Measurements from ENCODE around the gene LAMA4. TPM values are rescaled to one million over a fixed set of nuclear protein-coding genes. Genes with fewer than 3 reads are reported as not detected.
A peak's percentile ranks its signal among the peaks of the same experiment; 100 is the strongest.

Gene LAMA4
- total RNA-seq, 1 donor from 2014 or later: 0.56 TPM

DNA sequence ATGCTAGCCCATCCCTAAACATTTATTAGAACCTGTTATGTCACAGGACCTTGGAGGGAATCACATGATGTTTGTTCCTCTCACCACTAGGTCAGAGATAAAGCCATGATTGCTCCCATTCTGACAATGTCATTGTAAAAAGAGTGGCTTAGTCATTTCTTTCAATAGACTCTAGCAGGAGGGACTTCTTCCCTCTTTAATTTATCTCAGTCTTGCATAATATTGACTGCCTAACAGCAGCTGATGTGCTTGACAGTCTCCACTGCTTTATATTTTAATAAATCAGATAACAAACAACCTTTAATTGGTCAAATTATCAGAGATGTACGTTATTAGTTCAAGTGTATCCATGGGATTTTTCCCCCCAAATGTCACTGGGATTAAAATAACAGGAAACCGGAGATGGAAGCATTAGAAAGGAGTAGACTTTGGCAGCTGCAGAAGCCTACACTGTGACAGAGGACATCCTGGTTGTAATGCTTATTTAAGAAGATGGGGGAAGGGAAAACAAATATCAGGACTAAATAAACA, 39.6 kb downstream of the LAMA4 start:
- Histone ChIP-seq H3K27me3 (no peaks in the 10 kb centered on the region), H3K4me1 (no peaks in the 10 kb centered on the region), H3F3A (ENCODE audit: low read depth) (no peaks in the 10 kb centered on the region), H3K9ac (no peak overlapping the region), H3K4me3 (no peak overlapping the region), H2AFZ (replicated peaks) (no peak overlapping the region), H3K27ac (no peak overlapping the region), H4K20me1 (ENCODE audit: low read depth) (no peaks in the 10 kb centered on the region), H3K9me3 (ENCODE audit: low read depth) (no peaks in the 10 kb centered on the region), H3K4me2 (no peak overlapping the region), H3K79me2 (ENCODE audit: low read depth) (no peaks in the 10 kb centered on the region), H3K36me3 (no peaks in the 10 kb centered on the region)
- no peak overlapping the region for H3K4me3 Mint-ChIP-seq
- peaks cover 4% of the 10 kb centered on the region for H3K9me3 Mint-ChIP-seq
- DNase-seq (ENCODE audit: low spot score): no peak
- peaks cover 20% of the 10 kb centered on the region for H3K4me1 Mint-ChIP-seq
- peaks cover 3% of the 10 kb centered on the region for H3K36me3 Mint-ChIP-seq
- H3K27me3 Mint-ChIP-seq (ENCODE audit: insufficient read depth, low read depth): peaks cover 2% of the 10 kb centered on the region
- H3K27ac Mint-ChIP-seq: no peak overlapping the region
- TF ChIP-seq EZH2phosphoT487 (IDR thresholded peaks at IDR 0.05) (no peak), EZH2 (IDR thresholded peaks at IDR 0.05) (no peak)
- TF ChIP-seq, protein P1, sequence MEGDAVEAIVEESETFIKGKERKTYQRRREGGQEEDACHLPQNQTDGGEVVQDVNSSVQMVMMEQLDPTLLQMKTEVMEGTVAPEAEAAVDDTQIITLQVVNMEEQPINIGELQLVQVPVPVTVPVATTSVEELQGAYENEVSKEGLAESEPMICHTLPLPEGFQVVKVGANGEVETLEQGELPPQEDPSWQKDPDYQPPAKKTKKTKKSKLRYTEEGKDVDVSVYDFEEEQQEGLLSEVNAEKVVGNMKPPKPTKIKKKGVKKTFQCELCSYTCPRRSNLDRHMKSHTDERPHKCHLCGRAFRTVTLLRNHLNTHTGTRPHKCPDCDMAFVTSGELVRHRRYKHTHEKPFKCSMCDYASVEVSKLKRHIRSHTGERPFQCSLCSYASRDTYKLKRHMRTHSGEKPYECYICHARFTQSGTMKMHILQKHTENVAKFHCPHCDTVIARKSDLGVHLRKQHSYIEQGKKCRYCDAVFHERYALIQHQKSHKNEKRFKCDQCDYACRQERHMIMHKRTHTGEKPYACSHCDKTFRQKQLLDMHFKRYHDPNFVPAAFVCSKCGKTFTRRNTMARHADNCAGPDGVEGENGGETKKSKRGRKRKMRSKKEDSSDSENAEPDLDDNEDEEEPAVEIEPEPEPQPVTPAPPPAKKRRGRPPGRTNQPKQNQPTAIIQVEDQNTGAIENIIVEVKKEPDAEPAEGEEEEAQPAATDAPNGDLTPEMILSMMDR (IDR thresholded peaks at IDR 0.05): no peak

DNA sequence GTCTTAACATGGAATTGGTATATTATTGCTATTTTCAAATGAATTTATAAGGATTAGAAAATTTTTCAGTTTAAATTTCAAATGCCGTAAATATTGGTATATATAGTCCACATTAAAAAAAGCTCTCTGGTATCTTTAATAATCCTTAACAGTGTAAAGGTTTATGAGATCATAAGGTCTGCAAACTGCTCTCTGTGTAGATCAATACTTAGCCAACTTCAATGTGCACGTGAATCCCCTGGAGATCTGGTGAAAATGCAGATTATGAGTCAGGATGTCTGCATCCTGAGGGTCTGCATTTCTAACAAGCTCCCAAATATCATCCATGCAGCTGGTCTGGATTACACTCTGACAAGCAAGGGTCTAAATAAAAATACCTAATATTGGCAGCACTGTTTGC, 43.5 kb downstream of the LAMA4 start:
- Histone ChIP-seq H3K9ac (no peak overlapping the region), H3K27ac (no peak overlapping the region), H3K4me3 (no peak overlapping the region), H3K9me3 (ENCODE audit: low read depth) (no peaks in the 10 kb centered on the region), H3K27me3 (no peaks in the 10 kb centered on the region), H3K79me2 (ENCODE audit: low read depth) (no peaks in the 10 kb centered on the region), H3K36me3 (no peaks in the 10 kb centered on the region), H3K4me2 (no peak overlapping the region), H2AFZ (replicated peaks) (no peak overlapping the region), H3F3A (ENCODE audit: low read depth) (no peaks in the 10 kb centered on the region), H4K20me1 (ENCODE audit: low read depth) (no peaks in the 10 kb centered on the region), H3K4me1 (peaks cover 6% of the 10 kb centered on the region)
- Mint-ChIP-seq H3K9me3 (peaks cover 9% of the 10 kb centered on the region), H3K4me1 (peaks cover 30% of the 10 kb centered on the region), H3K4me3 (no peak overlapping the region), H3K27ac (no peak overlapping the region), H3K27me3 (ENCODE audit: insufficient read depth, low read depth) (peaks cover 5% of the 10 kb centered on the region), H3K36me3 (peaks cover 5% of the 10 kb centered on the region)
- TF ChIP-seq, protein P1 (IDR thresholded peaks at IDR 0.05): no peak
- TF ChIP-seq EZH2 (IDR thresholded peaks at IDR 0.05): no peak
- TF ChIP-seq EZH2phosphoT487 (IDR thresholded peaks at IDR 0.05): no peak
- no peak for DNase-seq (ENCODE audit: low spot score)

DNA sequence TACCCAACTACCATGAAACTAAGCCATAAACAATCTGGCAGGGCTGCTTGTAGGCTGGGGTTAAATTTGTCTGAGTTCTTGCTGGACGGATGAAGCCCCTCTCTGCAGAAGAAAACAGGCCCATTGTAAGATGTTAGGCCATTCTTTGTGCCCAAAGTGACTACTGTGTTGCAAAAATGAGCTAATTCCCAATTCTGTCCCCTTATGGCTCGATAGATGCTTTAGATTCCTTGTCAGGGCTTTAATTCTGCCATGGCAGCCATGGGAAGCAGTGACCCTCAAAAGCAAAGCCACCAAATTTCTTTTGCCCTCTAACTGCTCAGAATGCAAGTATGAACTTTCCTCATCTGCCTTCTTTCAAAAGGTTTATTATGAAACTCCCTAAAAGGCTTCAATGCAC, 45.2 kb downstream of the LAMA4 start:
- Histone ChIP-seq H3K4me3 (no peak overlapping the region), H3K79me2 (ENCODE audit: low read depth) (no peaks in the 10 kb centered on the region), H4K20me1 (ENCODE audit: low read depth) (no peaks in the 10 kb centered on the region), H3F3A (ENCODE audit: low read depth) (no peaks in the 10 kb centered on the region), H3K4me1 (peaks cover 6% of the 10 kb centered on the region), H3K4me2 (no peak overlapping the region), H2AFZ (replicated peaks) (peak overlapping the region; percentile 37), H3K36me3 (no peaks in the 10 kb centered on the region), H3K9me3 (ENCODE audit: low read depth) (no peaks in the 10 kb centered on the region), H3K27me3 (no peaks in the 10 kb centered on the region), H3K9ac (no peak overlapping the region), H3K27ac (no peak overlapping the region)
- peaks cover 5% of the 10 kb centered on the region for H3K36me3 Mint-ChIP-seq
- TF ChIP-seq, protein P1 (IDR thresholded peaks at IDR 0.05): no peak
- TF ChIP-seq EZH2phosphoT487 (IDR thresholded peaks at IDR 0.05): no peak
- TF ChIP-seq EZH2 (IDR thresholded peaks at IDR 0.05): no peak
- DNase-seq (ENCODE audit: low spot score): no peak
- peaks cover 28% of the 10 kb centered on the region for H3K4me1 Mint-ChIP-seq
- H3K27me3 Mint-ChIP-seq (ENCODE audit: insufficient read depth, low read depth): peaks cover 5% of the 10 kb centered on the region
- peaks cover 9% of the 10 kb centered on the region for H3K9me3 Mint-ChIP-seq
- H3K27ac Mint-ChIP-seq: no peak overlapping the region
- no peak overlapping the region for H3K4me3 Mint-ChIP-seq

Measured in neural progenitor cell (in vitro differentiated cells).